SH-SY5Y (cell line): ENCODE results near the gene MICAL2.

Source experiments
- GATA2 ChIP-seq: IDR thresholded peaks from 2 replicates; pipeline ENCODE4 v1.6.1; 2011; ENCODE audit warnings: mild to moderate bottlenecking, low read depth, low read length
- GATA3 ChIP-seq: IDR thresholded peaks from 2 replicates; pipeline ENCODE4 v1.6.1; 2011; ENCODE audit warnings: low read depth, mild to moderate bottlenecking, low read length, moderate library complexity

DNA sequence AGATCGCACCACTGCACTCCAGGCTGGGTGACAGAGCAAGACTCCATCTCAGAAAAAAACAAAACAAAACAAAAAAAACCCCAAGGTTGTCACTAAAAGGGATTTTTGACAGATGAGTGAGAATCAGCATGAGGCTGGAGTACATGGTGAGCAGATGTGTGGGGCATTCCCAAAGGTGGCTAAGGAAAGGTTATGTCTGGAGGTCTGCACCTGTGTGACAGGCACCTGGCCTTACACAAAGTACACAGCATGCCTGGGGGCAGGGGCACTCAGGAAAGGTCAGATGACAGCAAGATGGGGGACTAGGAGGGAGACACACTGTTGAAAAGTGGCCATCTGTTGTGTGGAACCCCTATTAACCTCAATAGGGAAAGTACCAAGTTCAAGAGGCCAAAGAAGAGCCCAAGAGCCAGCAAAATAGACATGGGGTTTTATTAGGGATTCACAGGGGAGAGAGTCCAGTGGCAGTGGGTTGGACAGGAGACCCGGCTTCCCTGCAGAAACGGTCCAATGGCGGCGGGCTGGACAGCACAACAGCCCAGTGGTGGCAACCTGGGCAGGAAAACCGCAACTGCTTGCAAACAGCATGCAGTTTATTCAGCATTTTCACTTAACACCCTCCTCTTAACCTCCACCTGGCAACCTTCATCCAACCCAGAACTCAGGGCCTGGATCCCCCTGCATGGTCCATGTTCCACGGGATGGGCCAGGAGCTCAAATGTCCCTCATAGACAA is 101.1 kb downstream of the MICAL2 start:
- TF ChIP-seq GATA3, result no peak
- TF ChIP-seq GATA2, result no peak
